ENCODE results near the gene MSMB.

The MSMB gene

DNA sequence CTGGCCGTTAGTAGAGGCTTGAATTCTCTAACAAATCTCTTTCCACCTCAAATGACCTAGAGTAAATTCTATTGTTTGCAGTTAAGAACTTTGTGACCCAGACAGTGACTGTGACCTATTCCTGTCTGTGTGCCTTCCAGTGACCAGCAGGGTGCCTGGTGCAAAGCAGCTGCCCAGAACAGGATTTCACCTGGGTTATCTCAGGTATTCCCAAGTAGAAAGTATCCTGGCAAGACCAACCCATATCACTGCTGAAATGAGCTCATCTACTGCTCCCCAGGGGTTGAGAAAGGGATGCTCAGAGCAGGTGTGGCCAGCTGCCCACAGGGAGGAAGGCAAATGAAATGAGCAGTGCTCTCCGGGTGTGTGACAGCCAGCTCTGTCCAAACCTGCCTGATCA, 2.1 kb upstream of the MSMB start:
- TF ChIP-seq TAF1 (IDR thresholded peaks at IDR 0.05; ENCODE audit: borderline replicate concordance, insufficient read depth, low read length) (no peak), POLR2AphosphoS5 (IDR thresholded peaks at IDR 0.05; ENCODE audit: low read depth, low read length) (no peak)

DNA sequence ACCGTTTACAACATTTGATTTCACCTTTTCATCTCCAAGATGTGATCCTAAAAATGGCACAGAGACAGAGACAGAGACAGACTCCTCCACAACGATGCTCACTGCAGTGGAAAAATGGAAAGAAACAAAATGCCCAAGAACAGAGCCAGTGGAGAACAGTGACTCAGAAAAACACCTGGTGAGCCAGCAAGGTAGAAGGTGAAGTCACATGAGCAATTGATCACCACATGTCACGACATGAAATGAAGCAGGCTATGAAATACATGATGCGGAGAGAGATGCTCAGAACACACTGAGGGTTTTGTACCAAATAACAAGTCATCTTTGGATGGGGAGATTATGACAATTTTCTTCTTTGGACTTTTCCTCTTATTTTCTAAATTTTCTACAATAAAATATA, 3.5 kb downstream of the MSMB start:
- TF ChIP-seq POLR2AphosphoS5 (IDR thresholded peaks at IDR 0.05; ENCODE audit: low read depth, low read length) (no peak), FOXP2 (optimal IDR thresholded peaks at IDR 0.05; ENCODE audit: borderline replicate concordance, extremely low read depth, extremely low read length, insufficient read depth) (no peak), TAF1 (IDR thresholded peaks at IDR 0.05; ENCODE audit: borderline replicate concordance, insufficient read depth, low read length) (no peak), SIN3A (IDR thresholded peaks at IDR 0.05; ENCODE audit: borderline replicate concordance, insufficient read depth, low read length) (no peak)
- TF ChIP-seq, protein P1, sequence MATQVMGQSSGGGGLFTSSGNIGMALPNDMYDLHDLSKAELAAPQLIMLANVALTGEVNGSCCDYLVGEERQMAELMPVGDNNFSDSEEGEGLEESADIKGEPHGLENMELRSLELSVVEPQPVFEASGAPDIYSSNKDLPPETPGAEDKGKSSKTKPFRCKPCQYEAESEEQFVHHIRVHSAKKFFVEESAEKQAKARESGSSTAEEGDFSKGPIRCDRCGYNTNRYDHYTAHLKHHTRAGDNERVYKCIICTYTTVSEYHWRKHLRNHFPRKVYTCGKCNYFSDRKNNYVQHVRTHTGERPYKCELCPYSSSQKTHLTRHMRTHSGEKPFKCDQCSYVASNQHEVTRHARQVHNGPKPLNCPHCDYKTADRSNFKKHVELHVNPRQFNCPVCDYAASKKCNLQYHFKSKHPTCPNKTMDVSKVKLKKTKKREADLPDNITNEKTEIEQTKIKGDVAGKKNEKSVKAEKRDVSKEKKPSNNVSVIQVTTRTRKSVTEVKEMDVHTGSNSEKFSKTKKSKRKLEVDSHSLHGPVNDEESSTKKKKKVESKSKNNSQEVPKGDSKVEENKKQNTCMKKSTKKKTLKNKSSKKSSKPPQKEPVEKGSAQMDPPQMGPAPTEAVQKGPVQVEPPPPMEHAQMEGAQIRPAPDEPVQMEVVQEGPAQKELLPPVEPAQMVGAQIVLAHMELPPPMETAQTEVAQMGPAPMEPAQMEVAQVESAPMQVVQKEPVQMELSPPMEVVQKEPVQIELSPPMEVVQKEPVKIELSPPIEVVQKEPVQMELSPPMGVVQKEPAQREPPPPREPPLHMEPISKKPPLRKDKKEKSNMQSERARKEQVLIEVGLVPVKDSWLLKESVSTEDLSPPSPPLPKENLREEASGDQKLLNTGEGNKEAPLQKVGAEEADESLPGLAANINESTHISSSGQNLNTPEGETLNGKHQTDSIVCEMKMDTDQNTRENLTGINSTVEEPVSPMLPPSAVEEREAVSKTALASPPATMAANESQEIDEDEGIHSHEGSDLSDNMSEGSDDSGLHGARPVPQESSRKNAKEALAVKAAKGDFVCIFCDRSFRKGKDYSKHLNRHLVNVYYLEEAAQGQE (IDR thresholded peaks at IDR 0.05; ENCODE audit: insufficient read depth in 1 of 2, low read depth in 2 of 2, low read length in 2 of 2) = no peak

DNA sequence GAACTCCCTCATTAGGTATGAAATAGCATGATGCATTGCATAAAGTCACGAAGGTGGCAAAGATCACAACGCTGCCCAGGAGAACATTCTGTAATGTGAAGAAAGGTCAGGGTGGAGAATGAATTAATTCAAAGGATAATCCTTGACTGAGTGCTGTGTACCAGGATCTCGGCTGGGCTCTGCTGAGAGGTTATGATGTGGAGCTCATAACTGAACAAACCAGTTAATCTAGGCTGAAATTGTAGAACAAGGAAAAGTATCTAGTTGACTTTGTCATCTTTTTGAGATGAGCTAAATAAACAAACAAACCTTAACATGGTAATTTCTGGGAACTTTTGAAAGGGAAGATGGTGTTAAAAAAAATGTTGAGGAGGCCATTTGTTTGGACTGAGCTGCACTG, 6.1 kb downstream of the MSMB start:
- TF ChIP-seq POLR2AphosphoS5 (IDR thresholded peaks at IDR 0.05; ENCODE audit: low read depth, low read length) (no peak), SIN3A (IDR thresholded peaks at IDR 0.05; ENCODE audit: borderline replicate concordance, insufficient read depth, low read length) (no peak), TAF1 (IDR thresholded peaks at IDR 0.05; ENCODE audit: borderline replicate concordance, insufficient read depth, low read length) (no peak), FOXP2 (optimal IDR thresholded peaks at IDR 0.05; ENCODE audit: borderline replicate concordance, extremely low read depth, extremely low read length, insufficient read depth) (no peak)
- TF ChIP-seq, protein P1 (IDR thresholded peaks at IDR 0.05; ENCODE audit: insufficient read depth in 1 of 2, low read depth in 2 of 2, low read length in 2 of 2) = no peak

DNA sequence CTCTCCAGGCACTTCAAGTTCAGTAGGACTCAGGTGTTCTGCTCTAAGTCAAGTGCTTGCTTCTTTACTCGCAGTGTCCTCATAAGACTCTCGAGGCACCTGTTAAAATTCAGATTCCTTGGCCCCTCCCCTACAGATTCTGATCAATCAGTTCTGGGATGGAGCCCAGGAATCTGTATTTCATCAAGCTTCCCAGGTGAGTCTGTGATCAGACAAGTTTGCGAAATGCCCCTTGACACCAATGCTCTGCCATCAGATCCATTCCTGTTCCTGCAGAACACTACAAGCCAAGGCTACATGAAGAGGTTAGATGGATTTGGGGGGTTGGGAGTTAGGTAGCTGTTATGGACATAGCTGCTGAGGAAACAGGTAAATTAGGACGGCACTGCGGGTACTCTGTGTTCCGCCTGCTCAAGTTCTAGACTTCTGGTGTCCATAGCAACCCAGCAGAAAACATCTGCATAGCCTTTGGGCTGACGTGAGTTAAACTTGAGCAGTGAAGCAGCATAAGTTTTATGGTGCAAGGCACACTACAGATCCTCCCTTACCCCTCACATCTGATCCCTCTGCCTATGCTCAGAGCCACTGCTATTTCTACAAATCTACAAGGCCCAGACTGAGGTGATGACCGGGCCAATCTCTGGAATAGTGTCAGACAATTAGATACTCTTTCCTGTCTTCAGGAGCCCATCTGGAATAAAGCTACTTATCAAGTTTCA, 8.8 kb downstream of the MSMB start:
- TF ChIP-seq POLR2AphosphoS5 (IDR thresholded peaks at IDR 0.05; ENCODE audit: low read depth, low read length) (no peak), SIN3A (IDR thresholded peaks at IDR 0.05; ENCODE audit: borderline replicate concordance, insufficient read depth, low read length) (no peak), FOXP2 (optimal IDR thresholded peaks at IDR 0.05; ENCODE audit: borderline replicate concordance, extremely low read depth, extremely low read length, insufficient read depth) (no peak), TAF1 (IDR thresholded peaks at IDR 0.05; ENCODE audit: borderline replicate concordance, insufficient read depth, low read length) (no peak)
- TF ChIP-seq, protein P1 (IDR thresholded peaks at IDR 0.05; ENCODE audit: insufficient read depth in 1 of 2, low read depth in 2 of 2, low read length in 2 of 2) = no peak

DNA sequence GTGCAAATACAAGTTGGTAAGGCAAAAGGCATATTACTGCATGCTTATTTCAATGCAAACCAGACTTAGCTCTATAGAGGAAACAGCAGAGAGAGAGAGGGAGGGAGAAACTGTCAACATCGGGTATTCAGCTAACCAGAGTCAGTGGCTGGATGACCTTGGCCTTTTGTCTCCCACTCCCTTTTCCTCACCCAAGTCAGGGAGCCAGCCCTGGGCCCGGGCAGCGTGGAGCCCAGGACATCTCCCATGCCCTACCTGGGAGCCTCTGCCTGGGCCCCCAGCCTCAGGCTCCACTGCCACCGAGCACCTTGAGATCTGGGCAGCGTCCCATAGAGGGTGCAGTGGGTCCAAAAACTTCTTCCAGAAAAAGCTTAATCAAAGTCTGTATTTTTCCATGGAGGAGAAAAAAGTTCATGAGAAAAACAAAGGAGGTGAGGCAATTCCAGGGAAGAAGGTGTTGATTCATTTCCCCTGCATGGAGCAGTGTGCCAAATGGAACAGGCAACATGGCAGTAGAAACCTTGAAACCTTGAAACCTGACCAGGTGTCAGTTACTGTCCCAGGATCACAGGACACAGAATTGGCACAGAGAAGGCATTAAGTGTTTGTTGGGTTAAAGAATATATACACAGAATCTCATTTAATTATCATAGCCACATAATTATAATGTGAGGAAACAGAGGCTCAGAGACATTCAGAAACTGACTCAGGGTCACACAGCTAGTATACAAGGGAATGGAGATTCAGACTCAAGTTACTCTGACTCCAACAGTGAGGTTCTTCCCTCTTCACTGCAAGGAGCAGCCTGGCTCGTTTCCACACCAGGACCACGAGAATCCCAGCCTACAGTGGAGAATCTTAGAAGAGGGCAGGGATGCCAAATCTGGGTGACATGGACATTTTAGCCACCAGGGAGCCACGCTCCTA, 9.9 kb downstream of the MSMB start:
- TF ChIP-seq, protein P1 (IDR thresholded peaks at IDR 0.05; ENCODE audit: insufficient read depth in 1 of 2, low read depth in 2 of 2, low read length in 2 of 2) = no peak
- TF ChIP-seq TAF1 (IDR thresholded peaks at IDR 0.05; ENCODE audit: borderline replicate concordance, insufficient read depth, low read length) = no peak
- no peak for TF ChIP-seq FOXP2 (optimal IDR thresholded peaks at IDR 0.05; ENCODE audit: borderline replicate concordance, extremely low read depth, extremely low read length, insufficient read depth)
- no peak for TF ChIP-seq SIN3A (IDR thresholded peaks at IDR 0.05; ENCODE audit: borderline replicate concordance, insufficient read depth, low read length)
- no peak for TF ChIP-seq POLR2AphosphoS5 (IDR thresholded peaks at IDR 0.05; ENCODE audit: low read depth, low read length)
